HG02852 (cell line): Measurements from ENCODE around the gene ST3GAL5.
"Not testable (repeated sequence)": the region's sequence is repeated elsewhere in the genome, so short reads cannot be mapped to it uniquely, and the experiment has no call there.

Experiments used
- ATAC-seq: cut with Tn5 transposase; IDR thresholded peaks from one replicate; pipeline ENCODE4 v1.9.1; 2021; ENCODE audit warnings: mild to moderate bottlenecking, moderate library complexity; ENCODE audit not compliant: unreplicated experiment

The ST3GAL5 gene

DNA sequence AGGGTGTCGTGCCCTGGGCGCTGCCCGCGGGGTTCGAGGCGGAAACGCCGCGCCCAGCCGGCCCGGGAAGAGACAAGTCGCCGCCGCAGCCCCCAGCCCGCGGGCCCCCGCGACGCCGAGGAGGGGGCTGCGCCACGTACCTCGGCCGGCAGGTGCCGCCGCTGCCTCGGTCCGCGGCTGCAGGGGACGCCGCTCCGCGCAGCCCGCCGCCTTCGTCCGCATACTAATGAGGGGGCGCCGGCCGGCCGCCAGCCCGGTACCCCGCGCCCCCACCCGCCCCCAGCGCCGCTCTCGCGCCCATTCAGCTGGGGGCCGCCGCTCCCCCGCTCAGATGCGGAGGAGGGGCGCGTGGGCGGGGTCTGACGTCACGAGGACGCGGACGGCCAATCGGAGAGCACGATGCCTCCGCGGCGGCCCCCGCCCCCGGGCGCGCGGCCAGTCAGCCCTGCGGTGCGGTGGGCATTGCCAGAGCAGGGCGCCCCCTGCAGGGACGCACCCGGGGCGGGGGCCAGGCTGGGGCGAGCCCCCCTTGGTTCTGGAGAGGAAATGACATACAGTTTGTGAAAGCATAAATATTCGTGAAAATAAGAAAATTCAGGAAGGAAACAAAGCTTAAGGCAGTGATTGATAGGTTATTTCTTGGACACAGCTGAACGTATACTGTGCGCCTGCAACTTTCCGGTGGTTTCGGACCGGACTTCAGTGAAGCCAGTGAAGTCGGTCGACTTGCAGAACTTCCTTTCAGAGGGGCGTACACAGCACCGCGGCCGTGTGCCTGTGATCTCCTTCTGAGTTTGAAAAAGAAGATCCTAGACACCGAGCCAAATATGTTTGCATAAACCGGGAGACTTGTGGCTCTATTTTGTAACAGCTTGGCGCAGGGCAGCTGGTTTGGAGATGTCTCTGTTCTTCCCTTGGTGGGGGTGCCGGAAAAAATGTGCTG lies at the start of gene ST3GAL5:
Gene ST3GAL5, minus strand, starts transcription at position 307 of the 943 bp plus-strand sequence. Its CDS starts 85 bp downstream, at position 222.
- peak; percentile 79 for ATAC-seq

- ATAC-seq: no peak
Observed at GRCh38 chr2:85938456-85938855, 49.7 kb upstream of the ST3GAL5 start.

DNA sequence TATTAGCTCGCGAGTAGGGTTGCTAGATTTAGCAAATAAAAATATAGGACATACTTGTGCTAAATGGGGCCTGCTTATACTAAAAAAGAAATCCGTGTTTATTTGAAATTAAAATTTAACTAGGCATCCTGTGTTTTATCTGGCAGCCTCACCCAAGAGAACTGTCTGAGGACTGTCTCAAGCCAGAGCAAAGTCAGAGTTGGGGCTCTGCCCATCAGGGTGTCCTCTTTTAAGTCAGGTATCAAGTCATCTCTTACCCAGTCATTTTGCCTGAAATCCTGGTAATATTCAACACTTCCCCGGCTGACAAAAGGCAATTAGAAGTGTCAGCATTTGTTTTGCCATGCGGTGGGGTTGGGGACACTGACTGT lies 48.3 kb upstream of the ST3GAL5 start:
- ATAC-seq: no peak

GRCh38 chr2:85936421-85937068 lies 47.8 kb upstream of the ST3GAL5 start:
- no peak for ATAC-seq

- ATAC-seq: no peak
Observed at GRCh38 chr2:85935746-85936208, 47.0 kb upstream of the ST3GAL5 start.

DNA sequence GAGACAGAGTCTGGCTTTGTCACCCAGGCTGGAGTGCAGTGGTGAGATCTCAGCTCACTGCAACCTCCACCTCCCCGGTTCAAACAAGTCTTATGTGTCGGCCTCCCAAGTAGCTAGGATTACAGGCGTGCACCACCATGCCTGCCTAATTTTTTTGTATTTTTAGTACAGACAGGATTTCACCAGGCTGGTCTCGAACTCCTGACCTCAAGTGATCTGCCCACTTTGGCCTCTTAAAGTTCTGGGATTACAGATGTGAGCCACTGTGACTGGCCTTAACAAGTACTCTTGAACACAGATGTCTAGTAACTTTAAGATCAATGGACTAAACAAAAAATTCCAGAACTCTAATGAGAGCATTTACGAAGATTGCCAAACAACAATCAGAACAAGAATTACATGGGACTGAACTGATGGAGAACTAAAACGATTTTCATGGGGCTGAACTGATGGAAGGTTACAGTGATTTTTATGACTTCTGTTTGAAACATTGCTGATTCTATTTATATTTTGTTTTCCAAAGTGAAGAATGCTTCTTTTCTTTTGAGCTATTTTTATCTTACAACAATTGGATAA lies 46.5 kb upstream of the ST3GAL5 start:
- ATAC-seq: no peak

- ATAC-seq: no peak
Observed at GRCh38 chr2:85933753-85934594, 45.2 kb upstream of the ST3GAL5 start.

DNA sequence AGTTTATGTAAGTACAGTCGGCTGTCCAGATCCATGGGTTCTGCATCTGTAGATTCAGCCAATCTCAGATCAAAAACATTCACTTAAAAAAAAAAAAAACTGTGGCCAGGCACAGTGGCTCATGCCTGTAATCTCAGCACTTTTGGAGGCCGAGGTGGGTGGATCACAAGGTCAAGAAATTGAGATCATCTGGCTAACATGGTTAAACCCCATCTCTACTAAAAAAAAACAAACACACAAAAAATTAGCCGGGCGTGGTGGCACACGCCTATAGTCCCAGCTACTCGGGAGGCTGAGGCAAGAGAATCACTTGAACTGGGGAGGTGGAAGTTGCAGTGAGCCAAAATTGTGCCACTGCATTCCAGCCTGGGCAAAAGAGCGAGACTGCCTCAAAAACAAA lies 42.4 kb upstream of the ST3GAL5 start:
- ATAC-seq: not testable (repeated sequence)

GRCh38 chr2:85930129-85931124 lies 41.6 kb upstream of the ST3GAL5 start:
- ATAC-seq: no peak

DNA sequence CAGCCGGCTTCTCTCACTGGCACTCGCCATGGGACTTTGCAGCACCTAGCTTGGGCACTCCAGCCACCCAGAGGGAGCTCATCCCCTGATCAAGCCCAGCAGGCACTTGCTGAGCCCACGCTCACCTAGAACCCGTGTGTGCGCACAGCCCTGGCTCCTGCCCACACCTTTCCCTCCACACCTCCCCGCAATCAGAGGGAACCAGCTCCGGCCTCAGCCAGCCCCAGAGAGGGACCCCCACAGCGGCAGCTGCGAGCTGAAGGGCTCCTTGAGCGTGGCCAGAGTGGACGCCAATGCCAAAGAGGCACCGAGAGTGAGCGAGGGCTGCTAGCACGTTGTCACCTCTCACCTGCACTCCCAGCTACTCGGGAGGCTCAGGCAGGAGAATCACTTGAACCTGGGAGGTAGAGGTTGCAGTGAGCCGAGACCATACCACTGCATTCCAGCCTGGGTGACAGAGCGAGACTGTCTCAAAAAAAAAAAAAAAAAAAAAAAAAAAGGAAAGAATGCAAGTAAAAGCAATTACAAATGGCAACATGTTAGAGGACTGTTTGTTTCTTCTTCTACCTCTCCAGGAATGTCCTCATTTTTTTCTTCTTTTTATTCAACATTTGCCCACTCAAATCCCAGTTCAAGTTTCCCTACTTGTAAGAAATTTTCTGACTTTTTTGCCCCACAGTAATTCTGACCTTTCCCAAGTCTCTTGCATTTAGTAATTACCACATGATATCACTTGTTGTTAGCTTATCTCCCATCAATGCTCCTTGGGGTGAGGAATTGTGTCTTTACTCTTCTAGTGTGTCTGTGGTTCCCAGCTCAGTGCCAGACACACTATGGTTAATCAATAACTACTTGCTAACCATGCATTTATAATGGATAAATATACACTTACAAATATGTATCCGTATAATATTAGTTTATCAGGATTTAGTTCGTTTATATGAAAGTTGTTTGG lies 40.6 kb upstream of the ST3GAL5 start:
- ATAC-seq: no peak

- no peak for ATAC-seq
Observed at GRCh38 chr2:85926931-85927661, 38.3 kb upstream of the ST3GAL5 start.

DNA sequence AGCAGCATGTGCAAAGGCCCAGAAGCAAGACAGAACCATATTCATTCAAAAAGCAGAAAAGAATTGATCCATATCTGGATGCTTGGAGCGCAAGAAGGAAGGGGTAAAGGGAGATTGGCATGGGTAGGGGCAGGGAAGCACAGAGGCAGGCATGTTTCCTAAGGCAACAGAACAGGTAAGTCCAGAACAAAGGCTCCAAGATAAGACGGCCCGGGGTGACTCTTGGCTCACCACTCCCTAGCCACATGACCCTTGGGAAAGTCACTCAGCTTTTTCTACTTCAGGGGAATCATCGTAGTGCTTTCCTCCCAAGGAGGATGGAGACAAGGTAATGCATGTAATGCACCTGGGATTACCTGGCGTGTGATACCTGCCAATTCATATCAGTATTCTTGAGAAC lies 37.7 kb upstream of the ST3GAL5 start:
- no peak for ATAC-seq

DNA sequence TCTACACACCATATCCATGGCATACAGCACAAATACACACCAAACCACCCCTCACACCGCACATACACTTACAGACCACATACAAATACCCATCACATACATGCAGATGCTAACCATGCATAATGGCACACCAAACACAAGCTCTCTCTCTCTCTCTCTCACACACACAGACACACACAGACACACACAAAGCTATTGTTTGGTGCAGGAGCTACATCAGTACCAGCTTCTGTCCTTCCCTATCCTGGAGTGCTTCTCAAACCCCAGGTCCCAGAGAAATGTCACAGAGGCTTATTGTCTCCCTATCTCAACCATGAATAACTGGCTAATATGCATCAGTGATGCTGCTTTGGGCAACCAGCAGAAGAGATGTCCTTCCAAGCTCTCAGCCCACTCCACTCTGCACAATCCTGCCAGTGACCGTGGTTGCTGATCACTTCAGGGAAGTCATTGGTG lies 36.5 kb upstream of the ST3GAL5 start:
- ATAC-seq: no peak

GRCh38 chr2:85924522-85924921 lies 35.7 kb upstream of the ST3GAL5 start:
- ATAC-seq: no peak

DNA sequence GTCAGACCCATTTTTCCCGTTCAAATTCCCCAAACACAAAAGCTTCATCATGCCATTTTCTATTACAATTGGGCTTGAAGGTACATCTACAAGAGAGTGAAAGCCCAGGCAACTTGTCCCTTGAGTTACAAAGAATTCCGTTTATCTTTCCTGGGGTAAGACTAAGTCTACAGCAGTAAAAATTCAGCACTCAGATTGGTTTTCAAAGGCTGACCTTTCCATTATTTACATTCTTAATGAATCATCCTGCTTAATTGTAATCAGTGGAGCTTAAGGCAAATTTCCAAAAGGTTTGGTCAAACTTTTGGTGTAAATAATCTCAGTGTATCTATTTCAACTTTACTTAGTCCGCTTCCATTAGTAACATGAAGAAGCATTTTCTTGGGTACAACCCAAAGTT lies 33.4 kb upstream of the ST3GAL5 start:
- ATAC-seq: no peak

DNA sequence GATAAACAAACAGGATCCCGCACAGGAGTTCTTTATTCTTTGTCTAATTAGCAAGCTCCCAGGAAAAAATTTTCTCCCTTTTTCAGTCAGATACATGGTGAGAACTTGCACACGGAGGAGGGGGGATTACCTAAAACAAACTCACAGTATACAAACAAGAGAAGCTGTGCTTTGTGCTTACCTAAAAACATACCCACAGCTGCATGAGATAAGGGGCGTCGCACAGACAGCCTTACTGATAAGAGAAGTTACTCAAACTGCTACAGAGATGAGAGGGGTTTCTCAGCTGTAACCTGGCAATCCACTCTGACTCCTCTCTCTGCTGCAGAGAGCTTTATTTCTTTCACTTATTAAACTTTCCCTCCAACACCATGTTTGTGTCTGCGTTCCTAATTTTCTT lies 32.9 kb upstream of the ST3GAL5 start:
- no peak for ATAC-seq

GRCh38 chr2:85920810-85921545 lies 32.2 kb upstream of the ST3GAL5 start:
- no peak for ATAC-seq
